ENCODE results near the gene LRRTM4. TPM values are rescaled to one million over a fixed set of nuclear protein-coding genes. Genes with fewer than 3 reads are reported as not detected.

The LRRTM4 gene
- total RNA-seq, 2 donors from 2014 or later: 7.0 to 21.1 TPM

- Histone ChIP-seq H3K9ac (ENCODE audit: extremely low read depth, low read length, poor library complexity, severe bottlenecking) (no peak overlapping the region), H3K27me3 (ENCODE audit: control insufficient read depth, insufficient read depth, low read length, poor library complexity, severe bottlenecking) (no peaks in the 10 kb centered on the region), H3K4me1 (ENCODE audit: control insufficient read depth, insufficient read depth, low read length) (peaks cover 6% of the 10 kb centered on the region), H3K36me3 (ENCODE audit: control insufficient read depth, insufficient read depth, low read length) (no peaks in the 10 kb centered on the region), H3K4me3 (ENCODE audit: low read length) (no peak overlapping the region), H3K9me3 (ENCODE audit: control insufficient read depth, low read length) (no peaks in the 10 kb centered on the region), H3K27ac (ENCODE audit: low read depth, low read length) (no peak overlapping the region)
- DNase-seq: no peak
- no peak overlapping the region for H3K4me3 Mint-ChIP-seq
- TF ChIP-seq CTCF (conservative IDR thresholded peaks at IDR 0.05): no peak
- peaks cover 48% of the 10 kb centered on the region for H3K4me1 Mint-ChIP-seq
- peaks cover 14% of the 10 kb centered on the region for H3K36me3 Mint-ChIP-seq (ENCODE audit: low read depth)
- H3K27me3 Mint-ChIP-seq (ENCODE audit: insufficient read depth): no peaks in the 10 kb centered on the region
- no peak overlapping the region for H3K27ac Mint-ChIP-seq
- no peaks in the 10 kb centered on the region for H3K9me3 Mint-ChIP-seq
- WGBS, 2 experiments (ENCODE audit: insufficient coverage in 1 of 2, insufficient read length in 1 of 2): 93 to 96% methylated on average over 3 to 7 of the region's 7 CpGs
These were observed 3.9 kb downstream of the LRRTM4 start for GRCh38 chr2:77518311-77518710.

GRCh38 chr2:77513191-77513590 lies 9.0 kb downstream of the LRRTM4 start:
- Histone ChIP-seq H3K4me3 (ENCODE audit: low read length) (no peak overlapping the region), H3K9ac (ENCODE audit: extremely low read depth, low read length, poor library complexity, severe bottlenecking) (no peak overlapping the region), H3K27me3 (ENCODE audit: control insufficient read depth, insufficient read depth, low read length, poor library complexity, severe bottlenecking) (no peaks in the 10 kb centered on the region), H3K9me3 (ENCODE audit: control insufficient read depth, low read length) (no peaks in the 10 kb centered on the region), H3K36me3 (ENCODE audit: control insufficient read depth, insufficient read depth, low read length) (no peaks in the 10 kb centered on the region), H3K4me1 (ENCODE audit: control insufficient read depth, insufficient read depth, low read length) (no peaks in the 10 kb centered on the region), H3K27ac (ENCODE audit: low read depth, low read length) (no peak overlapping the region)
- WGBS, 2 experiments (ENCODE audit: insufficient coverage in 1 of 2, insufficient read length in 1 of 2): 92% methylated on average over 4 of the region's 4 CpGs; no CpG with 5 or more reads in 1 of the 2 experiments
- DNase-seq: no peak
- Mint-ChIP-seq H3K36me3 (ENCODE audit: low read depth) (peaks cover 8% of the 10 kb centered on the region), H3K27ac (no peak overlapping the region), H3K4me3 (no peak overlapping the region), H3K27me3 (ENCODE audit: insufficient read depth) (no peaks in the 10 kb centered on the region), H3K9me3 (no peaks in the 10 kb centered on the region), H3K4me1 (peaks cover 9% of the 10 kb centered on the region)
- no peak for TF ChIP-seq CTCF (conservative IDR thresholded peaks at IDR 0.05)

GRCh38 chr2:77512507-77512906 lies 9.7 kb downstream of the LRRTM4 start:
- no peak overlapping the region for H3K9ac ChIP-seq (ENCODE audit: extremely low read depth, low read length, poor library complexity, severe bottlenecking)
- H3K27ac Mint-ChIP-seq: no peak overlapping the region
- 69 to 95% methylated on average over 1 of the region's 1 CpG for WGBS, 2 experiments (ENCODE audit: insufficient coverage in 1 of 2, insufficient read length in 1 of 2)

More at GRCh38 chr2:77512507-77512906, 9.7 kb downstream of the LRRTM4 start:
- Histone ChIP-seq H3K36me3 (ENCODE audit: control insufficient read depth, insufficient read depth, low read length) (no peaks in the 10 kb centered on the region), H3K4me3 (ENCODE audit: low read length) (no peak overlapping the region), H3K4me1 (ENCODE audit: control insufficient read depth, insufficient read depth, low read length) (no peaks in the 10 kb centered on the region), H3K27ac (ENCODE audit: low read depth, low read length) (no peak overlapping the region), H3K9me3 (ENCODE audit: control insufficient read depth, low read length) (no peaks in the 10 kb centered on the region), H3K27me3 (ENCODE audit: control insufficient read depth, insufficient read depth, low read length, poor library complexity, severe bottlenecking) (no peaks in the 10 kb centered on the region)
- no peak for DNase-seq
- Mint-ChIP-seq H3K4me1 (peaks cover 2% of the 10 kb centered on the region), H3K4me3 (no peak overlapping the region), H3K27me3 (ENCODE audit: insufficient read depth) (no peaks in the 10 kb centered on the region), H3K36me3 (ENCODE audit: low read depth) (peaks cover 2% of the 10 kb centered on the region), H3K9me3 (no peaks in the 10 kb centered on the region)
- no peak for TF ChIP-seq CTCF (conservative IDR thresholded peaks at IDR 0.05)

All from endodermal cell (in vitro differentiated cells).